WI38 (cell line): ENCODE results near the gene DSC3.
"Not testable (repeated sequence)": the region's sequence is repeated elsewhere in the genome, so short reads cannot be mapped to it uniquely, and the experiment has no call there.

Experiments used
- H3K4me3 ChIP-seq: 2 replicates; pipeline ENCODE4 v1.5.1; 2011; ENCODE audit warnings: low read depth, mild to moderate bottlenecking, control low read depth, low read length
- TF ChIP-seq, protein P1 (sequence below): IDR thresholded peaks from 2 replicates; pipeline ENCODE4 v1.5.1; 2012; ENCODE audit warnings: low read depth, mild to moderate bottlenecking, control low read depth, low read length

The DSC3 gene

DNA sequence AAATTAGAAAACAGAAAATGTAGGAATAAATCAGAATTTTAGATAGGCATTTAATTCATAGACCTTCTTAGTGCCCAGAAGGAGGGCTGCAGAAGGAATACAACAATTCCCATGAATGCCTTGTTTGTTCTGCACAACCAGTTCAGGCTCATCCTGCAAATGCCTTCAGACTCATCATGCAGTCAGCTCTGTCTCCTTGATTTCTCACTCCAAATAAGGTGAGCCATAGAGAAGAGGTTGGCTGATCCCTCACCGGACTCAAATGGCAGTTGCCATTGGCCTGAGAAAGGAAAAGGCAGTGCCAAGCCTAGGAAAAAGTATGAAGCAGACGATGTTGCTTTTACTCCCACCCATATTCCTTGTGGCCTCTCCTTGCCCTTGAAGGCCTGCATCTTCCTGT, 50.3 kb downstream of the DSC3 start:
- TF ChIP-seq, protein P1, sequence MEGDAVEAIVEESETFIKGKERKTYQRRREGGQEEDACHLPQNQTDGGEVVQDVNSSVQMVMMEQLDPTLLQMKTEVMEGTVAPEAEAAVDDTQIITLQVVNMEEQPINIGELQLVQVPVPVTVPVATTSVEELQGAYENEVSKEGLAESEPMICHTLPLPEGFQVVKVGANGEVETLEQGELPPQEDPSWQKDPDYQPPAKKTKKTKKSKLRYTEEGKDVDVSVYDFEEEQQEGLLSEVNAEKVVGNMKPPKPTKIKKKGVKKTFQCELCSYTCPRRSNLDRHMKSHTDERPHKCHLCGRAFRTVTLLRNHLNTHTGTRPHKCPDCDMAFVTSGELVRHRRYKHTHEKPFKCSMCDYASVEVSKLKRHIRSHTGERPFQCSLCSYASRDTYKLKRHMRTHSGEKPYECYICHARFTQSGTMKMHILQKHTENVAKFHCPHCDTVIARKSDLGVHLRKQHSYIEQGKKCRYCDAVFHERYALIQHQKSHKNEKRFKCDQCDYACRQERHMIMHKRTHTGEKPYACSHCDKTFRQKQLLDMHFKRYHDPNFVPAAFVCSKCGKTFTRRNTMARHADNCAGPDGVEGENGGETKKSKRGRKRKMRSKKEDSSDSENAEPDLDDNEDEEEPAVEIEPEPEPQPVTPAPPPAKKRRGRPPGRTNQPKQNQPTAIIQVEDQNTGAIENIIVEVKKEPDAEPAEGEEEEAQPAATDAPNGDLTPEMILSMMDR: no peak
- H3K4me3 ChIP-seq: no peak overlapping the region

- TF ChIP-seq, protein P1: no peak
- no peak overlapping the region for H3K4me3 ChIP-seq
Observed at GRCh38 chr18:30991397-30991796, 51.1 kb downstream of the DSC3 start.

GRCh38 chr18:30989141-30989540, 53.4 kb downstream of the DSC3 start:
- no peak overlapping the region for H3K4me3 ChIP-seq
- TF ChIP-seq, protein P1: no peak

- no peak overlapping the region for H3K4me3 ChIP-seq
- TF ChIP-seq, protein P1: no peak
Observed at GRCh38 chr18:30988440-30988839, 54.1 kb downstream of the DSC3 start.

GRCh38 chr18:30987467-30988241, 54.9 kb downstream of the DSC3 start:
- no peak overlapping the region for H3K4me3 ChIP-seq
- TF ChIP-seq, protein P1: no peak

DNA sequence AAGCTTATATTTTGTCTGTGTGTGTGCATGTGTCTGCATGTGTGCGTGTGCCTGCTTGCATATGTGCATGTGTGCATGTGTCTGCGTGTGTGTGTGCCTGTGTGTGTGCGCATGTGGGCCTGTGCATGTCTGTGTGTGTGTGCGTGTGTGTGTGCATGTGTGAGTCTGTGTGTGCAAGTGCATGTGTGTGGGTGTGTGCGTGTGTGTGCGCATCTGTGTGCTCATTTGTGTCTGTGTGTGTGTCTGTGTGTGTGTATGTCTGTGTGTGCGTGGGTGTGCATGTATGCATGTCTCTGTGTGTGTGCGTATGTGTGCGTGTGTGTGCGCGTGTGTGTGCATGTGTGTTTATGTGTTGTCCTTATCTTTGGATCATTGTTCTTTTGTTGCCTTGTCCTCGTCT, 56.8 kb downstream of the DSC3 start:
- TF ChIP-seq, protein P1: no peak
- H3K4me3 ChIP-seq: no peak overlapping the region

DNA sequence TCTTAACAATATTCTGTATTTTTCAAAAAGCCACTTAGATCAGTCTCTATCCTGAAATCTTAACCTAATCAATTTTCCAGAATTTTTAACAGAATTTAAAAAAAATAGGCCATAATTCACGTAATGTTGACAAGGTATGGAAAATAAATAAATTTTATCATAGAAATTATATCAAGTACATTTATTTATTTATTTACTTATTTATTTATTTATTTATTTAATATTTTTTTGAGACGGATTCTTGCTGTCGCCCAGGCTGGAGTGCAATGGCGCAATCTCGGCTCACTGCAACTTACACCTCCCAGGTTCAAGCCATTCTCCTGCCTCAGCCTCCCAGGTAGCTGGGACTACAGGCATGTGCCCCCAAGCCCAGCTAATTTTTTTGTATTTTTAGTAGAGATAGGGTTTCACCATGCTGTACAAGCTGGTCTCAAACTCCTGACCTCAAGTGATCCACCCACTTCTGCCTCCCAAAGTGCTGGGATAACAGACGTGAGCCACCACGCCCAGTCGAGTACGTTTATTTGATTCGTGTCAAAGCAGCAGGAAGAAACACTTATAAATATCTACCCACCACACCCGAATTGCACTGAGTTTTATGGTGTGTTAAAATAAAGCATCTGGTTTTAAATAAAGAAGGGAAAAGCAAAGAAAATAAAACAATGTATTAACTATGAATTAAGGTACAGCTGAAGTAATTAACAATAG, 60.1 kb downstream of the DSC3 start:
- TF ChIP-seq, protein P1: no peak
- H3K4me3 ChIP-seq: no peak overlapping the region

- not testable (repeated sequence) for H3K4me3 ChIP-seq
Observed at GRCh38 chr18:30978091-30978490, 64.5 kb downstream of the DSC3 start.
